Measurements from ENCODE around the gene FHIP1B. TPM values are rescaled to one million over a fixed set of nuclear protein-coding genes. Genes with fewer than 3 reads are reported as not detected.

The FHIP1B gene
- total RNA-seq, 2 donors from 2014 or later: 31.9 to 54.7 TPM

GRCh38 chr11:6237266-6237665, 2.8 kb upstream of the FHIP1B start:
- Histone ChIP-seq H3K36me3 (replicated peaks in 1 of 2; ENCODE audit: insufficient read depth in 1 of 2, low read depth in 2 of 2) (no peaks in the 10 kb centered on the region), H3K4me1 (peaks cover 20% of the 10 kb centered on the region), H3K4me3 (no peak overlapping the region), H3K27ac (no peak overlapping the region), H3K9me3 (no peaks in the 10 kb centered on the region), H3K27me3 (no peaks in the 10 kb centered on the region)
- WGBS, 2 donors: 72 to 84% methylated on average over 4 of the region's 4 CpGs
- intact Hi-C loops (cut with DNase I): no loop called here
- TF ChIP-seq CTCF (IDR thresholded peaks at IDR 0.05) (no peak), POLR2A (IDR thresholded peaks at IDR 0.05) (no peak)
- DNase-seq (no peak), ATAC-seq (no peak)

GRCh38 chr11:6233984-6234386, 451 bp downstream of the FHIP1B start:
- intact Hi-C loops (cut with DNase I): no loop called here
- Histone ChIP-seq H3K36me3 (replicated peaks in 1 of 2; ENCODE audit: insufficient read depth in 1 of 2, low read depth in 2 of 2) (no peaks in the 10 kb centered on the region), H3K9me3 (no peaks in the 10 kb centered on the region), H3K4me3 (peak overlapping the region; percentile 53 to 72), H3K27me3 (no peaks in the 10 kb centered on the region), H3K4me1 (peaks cover 20% of the 10 kb centered on the region), H3K27ac (peak overlapping the region; percentile 71 to 83 (median 78))
- WGBS, 2 donors: 0 to 1% methylated on average over 10 of the region's 10 CpGs
- ATAC-seq (no peak), DNase-seq (no peak)
- TF ChIP-seq CTCF (IDR thresholded peaks at IDR 0.05) (no peak), POLR2A (IDR thresholded peaks at IDR 0.05) (no peak)

DNA sequence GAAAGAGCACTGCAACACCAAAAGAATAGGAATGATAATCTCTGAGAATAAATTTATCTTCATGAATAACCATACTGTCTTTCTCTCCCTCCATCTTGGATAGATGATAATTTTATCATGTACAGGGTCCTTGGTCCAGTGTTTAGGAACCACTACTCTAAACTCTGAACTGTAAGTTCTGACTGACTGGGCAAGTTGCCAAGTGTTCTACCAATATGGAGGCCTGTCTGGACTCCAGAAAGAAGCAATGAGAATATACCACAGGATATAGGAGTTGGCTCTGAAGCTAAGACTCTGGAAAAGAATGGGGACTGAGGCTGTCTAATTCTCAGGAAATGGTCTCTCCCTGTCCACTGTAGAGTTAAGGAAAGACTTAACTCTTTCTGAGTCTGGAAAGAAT, 1.5 kb downstream of the FHIP1B start:
- DNase-seq (no peak), ATAC-seq (no peak)
- no peak overlapping the region for H3K4me3 ChIP-seq
- TF ChIP-seq POLR2A (IDR thresholded peaks at IDR 0.05) (no peak), CTCF (IDR thresholded peaks at IDR 0.05) (no peak)
- no peaks in the 10 kb centered on the region for H3K27me3 ChIP-seq
- no peak overlapping the region for H3K27ac ChIP-seq
- intact Hi-C loops (cut with DNase I): no loop called here
- peaks cover 20% of the 10 kb centered on the region for H3K4me1 ChIP-seq
- no peaks in the 10 kb centered on the region for H3K36me3 ChIP-seq (replicated peaks in 1 of 2; ENCODE audit: insufficient read depth in 1 of 2, low read depth in 2 of 2)
- no peaks in the 10 kb centered on the region for H3K9me3 ChIP-seq

DNA sequence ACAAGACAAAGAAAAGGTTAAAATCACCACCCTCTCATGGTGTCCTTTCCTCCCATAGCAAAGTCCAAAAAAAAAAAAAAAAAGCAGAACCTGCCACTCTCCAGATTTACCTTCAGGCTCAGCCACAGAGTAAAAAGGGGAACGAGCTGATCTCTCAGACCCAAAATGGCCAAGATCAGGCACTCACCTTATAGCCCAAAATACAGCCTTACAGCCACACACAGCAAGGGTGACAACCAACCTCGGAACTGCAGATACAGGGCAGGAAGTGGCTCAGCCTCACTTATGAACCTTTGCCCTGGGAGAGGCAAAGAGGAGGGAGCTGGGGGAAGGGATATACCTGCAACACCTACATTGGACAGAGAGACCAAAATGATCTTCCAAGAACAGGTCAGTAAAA, 4.5 kb downstream of the FHIP1B start:
- intact Hi-C loops (cut with DNase I): no loop called here
- ATAC-seq (no peak), DNase-seq (no peak)
- Histone ChIP-seq H3K27ac (no peak overlapping the region), H3K36me3 (replicated peaks in 1 of 2; ENCODE audit: insufficient read depth in 1 of 2, low read depth in 2 of 2) (no peaks in the 10 kb centered on the region), H3K4me1 (peaks cover 28% of the 10 kb centered on the region), H3K9me3 (no peaks in the 10 kb centered on the region), H3K27me3 (no peaks in the 10 kb centered on the region), H3K4me3 (no peak overlapping the region)
- TF ChIP-seq CTCF (IDR thresholded peaks at IDR 0.05) (no peak), POLR2A (IDR thresholded peaks at IDR 0.05) (no peak)
- WGBS, 2 donors: 17 to 42% methylated on average over 2 of the region's 2 CpGs

GRCh38 chr11:6228520-6228919, 5.9 kb downstream of the FHIP1B start:
- no peaks in the 10 kb centered on the region for H3K36me3 ChIP-seq (replicated peaks in 1 of 2; ENCODE audit: insufficient read depth in 1 of 2, low read depth in 2 of 2)
- TF ChIP-seq POLR2A (IDR thresholded peaks at IDR 0.05) (no peak), CTCF (IDR thresholded peaks at IDR 0.05) (no peak)
- no peak overlapping the region for H3K27ac ChIP-seq
- DNase-seq (no peak), ATAC-seq (no peak)
- H3K4me1 ChIP-seq: peaks cover 24% of the 10 kb centered on the region
- no peaks in the 10 kb centered on the region for H3K27me3 ChIP-seq
- WGBS, 2 donors: 45 to 51% methylated on average over 3 of the region's 3 CpGs
- no peak overlapping the region for H3K4me3 ChIP-seq
- intact Hi-C loops (cut with DNase I): no loop called here
- no peaks in the 10 kb centered on the region for H3K9me3 ChIP-seq
